IPS-NIHi7 (cell line): Measurements from ENCODE around the gene CCNB1IP1.
A peak's percentile ranks its signal among the peaks of the same experiment; 100 is the strongest.
"Not testable (repeated sequence)": the region's sequence is repeated elsewhere in the genome, so short reads cannot be mapped to it uniquely, and the experiment has no call there.

Source experiments
- DNase-seq: peaks from one replicate; pipeline ENCODE4 v3.0.0; 2012; ENCODE audit warnings: mixed read lengths; ENCODE audit errors: extremely low spot score

The CCNB1IP1 gene, protein sequence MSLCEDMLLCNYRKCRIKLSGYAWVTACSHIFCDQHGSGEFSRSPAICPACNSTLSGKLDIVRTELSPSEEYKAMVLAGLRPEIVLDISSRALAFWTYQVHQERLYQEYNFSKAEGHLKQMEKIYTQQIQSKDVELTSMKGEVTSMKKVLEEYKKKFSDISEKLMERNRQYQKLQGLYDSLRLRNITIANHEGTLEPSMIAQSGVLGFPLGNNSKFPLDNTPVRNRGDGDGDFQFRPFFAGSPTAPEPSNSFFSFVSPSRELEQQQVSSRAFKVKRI

DNA sequence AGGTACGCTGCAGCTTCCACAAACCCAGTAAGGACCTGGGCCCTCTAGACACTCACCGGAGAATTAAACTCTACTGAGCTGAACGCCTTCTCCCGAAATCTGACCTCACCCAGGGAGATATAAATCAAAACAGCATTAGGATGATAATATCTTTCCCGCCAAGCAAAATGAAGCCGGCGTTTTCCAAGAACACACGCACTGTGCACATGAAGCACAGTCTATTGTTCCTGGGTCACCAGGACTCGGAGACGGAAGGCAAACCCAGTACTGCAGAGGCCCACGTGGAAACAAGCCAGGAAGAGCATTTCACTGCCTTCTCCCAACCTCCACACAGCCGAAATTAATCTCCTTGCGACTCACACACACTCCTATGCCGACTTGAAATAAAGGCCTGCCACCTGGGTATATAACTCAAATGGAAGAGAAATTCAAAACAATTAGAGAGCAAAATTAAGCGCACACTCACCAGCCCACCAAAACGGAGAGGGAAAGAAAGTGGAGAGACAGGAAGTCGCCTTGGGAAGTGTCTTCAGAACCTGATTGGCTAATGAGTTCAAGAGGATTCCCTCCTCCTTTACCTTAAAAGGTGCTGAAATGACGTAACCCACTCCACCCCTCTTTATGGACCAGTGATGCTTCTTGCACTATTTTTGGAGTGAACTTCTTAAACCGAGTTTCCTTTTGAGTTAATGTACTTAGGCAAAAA is at the start of gene CCNB1IP1:
CCNB1IP1 (minus strand) TSS at position 492 of the 706 bp plus-strand sequence. CDS start 16,756 bp downstream, outside the sequence.
- DNase-seq = peak; percentile 89

DNA sequence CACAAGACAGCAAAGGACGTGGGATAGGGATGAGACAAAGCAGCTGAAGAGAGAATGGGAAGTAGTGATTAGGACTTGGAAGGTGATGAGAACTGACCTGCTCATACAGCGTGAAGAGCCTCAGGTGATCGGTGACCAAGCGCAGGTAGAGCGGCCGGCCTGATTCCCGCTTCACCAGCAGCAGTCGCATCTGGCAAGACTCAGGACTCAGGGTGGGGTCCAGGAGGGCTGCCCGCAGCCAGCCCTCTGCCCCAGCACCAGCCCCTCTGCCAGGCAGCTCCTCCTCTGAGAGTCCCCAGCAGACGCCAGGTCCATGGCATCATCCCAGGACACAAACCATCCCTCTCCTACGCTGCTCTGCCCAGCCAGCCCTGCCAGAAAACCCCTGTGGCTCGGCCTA is 49.4 kb upstream of the CCNB1IP1 start:
- no peak for DNase-seq

DNA sequence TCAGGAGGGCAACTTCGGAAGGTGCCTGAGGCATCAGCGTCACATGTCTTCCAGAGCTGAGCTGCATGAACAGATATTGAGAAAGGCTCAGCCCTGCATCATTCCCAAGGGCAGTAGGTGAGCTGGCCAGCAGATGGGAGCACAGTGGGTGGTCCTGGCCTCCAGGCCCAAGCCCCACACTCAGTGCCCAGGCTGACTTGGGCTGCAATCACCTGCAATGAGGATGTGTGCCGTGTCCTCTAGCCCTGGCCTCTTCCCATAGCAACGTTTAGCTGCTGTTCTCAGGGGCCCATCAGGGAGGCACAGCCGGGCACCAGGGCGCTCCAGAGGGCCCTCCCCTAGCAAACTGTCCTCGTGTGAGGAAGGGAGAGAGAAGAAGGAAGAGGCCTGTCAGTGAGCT is 48.3 kb upstream of the CCNB1IP1 start:
- no peak for DNase-seq

DNA sequence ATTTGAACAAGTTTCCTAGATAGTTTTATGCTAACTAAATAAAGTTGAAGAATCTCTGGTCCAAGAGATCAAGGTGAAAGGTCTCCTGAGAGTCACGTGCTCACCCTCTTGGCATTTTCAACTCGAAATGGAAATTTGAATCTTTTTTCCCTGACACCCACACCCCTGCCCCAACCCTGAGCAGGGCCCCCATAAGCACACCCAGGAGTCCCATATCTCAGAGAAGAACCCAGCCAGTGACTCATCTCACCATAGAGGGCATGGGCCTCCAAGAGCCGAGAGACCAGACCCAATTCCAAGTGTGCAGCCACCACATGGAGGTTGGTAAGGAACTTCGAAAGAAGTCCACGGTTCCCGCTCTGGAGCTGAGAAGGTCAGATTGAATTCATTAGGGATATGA is 47.6 kb upstream of the CCNB1IP1 start:
- DNase-seq = no peak

DNA sequence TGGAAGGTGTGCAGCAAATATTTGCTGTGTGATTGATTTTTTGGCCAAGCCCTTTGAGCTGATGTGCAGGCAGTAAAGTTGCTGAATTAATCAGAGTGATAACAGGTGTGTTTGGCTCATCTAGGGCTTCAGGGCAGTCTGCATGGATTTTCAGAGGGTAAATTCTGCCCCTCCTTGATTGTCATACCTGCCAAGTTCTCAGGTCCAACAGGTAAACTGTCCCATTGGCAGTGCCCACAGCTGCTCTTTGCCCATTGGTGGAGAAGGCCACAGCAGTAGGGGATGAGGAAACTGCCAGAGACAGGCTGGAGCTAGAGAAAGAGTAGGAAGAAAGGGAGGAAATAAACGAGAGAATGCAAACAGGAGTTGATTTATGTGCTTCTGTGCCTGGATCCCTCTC is 46.7 kb upstream of the CCNB1IP1 start:
- DNase-seq = no peak

DNA sequence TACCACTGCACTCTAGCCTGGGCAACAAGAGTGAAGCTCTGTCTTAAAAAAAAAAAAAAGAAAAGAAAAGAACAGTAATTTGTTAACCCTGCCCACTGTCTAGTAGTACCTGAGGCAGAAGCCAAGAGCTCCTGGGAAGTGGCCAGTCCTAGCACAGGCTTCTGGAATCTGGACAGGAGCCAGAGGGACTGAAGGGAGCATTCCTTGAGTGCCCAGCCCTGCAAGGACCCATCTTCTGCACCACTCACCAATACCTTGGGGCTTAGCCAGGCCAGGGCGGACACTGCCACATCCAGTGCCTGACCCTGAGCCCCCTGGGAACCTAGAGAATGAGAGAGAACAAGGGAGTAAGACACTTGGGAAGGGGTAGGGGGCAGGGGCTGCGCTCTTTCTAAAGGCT is 44.1 kb upstream of the CCNB1IP1 start:
- DNase-seq = no peak

DNA sequence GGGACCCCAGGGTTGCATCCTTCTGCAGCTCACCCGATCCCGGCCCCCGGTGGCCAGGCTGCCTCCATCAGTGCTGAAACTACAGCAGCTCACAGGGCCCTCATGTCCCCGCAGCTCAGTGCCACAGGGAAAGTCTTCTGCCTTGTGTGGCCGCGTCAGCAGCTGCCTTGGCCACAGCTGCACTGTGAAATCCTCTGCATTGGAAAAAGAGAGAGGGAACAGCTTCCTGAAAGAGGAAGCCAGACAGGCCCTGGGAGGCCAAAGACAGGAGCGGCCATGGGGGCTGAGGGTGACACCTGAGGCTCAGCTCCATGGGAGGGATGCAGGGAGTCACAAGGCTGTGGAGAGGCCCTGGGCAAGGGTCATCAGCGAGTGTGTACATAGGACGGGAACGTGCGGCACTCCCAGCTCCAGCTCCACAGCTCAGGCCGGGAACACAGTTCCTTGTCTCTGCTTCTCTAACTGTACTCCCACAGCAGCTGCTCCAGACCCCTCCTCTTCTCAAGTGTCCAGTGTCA is 43.1 kb upstream of the CCNB1IP1 start:
- DNase-seq = no peak

DNA sequence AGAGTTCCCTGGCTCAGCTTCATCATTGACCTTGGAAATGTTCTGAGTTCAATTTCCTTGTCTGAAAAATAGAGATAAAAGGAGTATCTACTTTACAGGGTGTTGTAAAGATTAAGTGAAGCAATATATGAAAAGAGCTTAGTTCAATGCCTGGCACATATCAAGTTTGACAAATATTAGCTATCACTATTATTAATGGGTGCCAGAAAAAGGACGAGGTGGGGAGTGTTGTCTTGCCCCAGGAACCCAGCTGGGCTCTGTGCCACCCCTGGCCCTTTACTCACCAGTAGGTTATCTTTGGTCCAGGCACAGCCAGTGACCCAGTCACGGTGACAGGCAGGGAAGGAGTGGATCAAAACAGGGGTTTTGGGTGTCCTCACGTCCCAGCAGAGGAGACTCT is 42.4 kb upstream of the CCNB1IP1 start:
- DNase-seq = no peak

DNA sequence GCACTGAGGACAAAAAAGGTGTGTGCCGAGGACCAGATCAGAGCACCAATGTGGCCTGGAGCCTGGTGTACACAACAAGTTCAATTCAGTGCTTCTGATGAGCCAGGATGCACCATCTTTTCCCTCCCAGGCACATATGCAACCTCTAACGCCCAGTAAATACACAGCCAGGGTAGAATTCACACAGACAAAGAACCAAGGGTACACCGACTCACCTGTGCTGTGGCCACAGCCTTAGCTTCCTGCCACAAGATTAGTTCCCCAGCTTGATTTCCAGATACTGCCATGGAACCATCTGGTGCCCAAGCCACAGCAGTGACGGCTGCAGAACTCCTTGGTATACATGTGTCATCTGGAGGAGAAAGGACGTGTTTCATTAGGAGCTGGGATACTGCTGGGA is 39.7 kb upstream of the CCNB1IP1 start:
- no peak for DNase-seq

DNA sequence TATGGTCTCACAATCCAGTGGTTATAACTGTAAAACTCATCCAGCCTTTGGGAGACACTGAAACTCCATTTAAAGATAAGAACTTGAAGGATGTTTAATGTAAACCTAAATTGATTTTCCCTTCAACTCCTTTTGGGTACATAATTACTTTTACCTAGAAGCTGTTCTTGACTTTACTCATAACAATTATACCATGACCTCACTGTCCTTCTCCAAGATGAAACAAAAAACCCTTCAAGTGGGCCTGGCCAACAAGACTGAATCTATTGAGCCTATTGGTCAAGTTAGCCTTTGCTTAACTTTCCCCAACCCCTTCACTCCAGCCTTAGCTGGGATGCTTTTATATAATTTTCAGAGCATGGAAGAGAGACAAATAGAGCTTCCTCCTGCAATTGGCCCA is 32.8 kb upstream of the CCNB1IP1 start:
- no peak for DNase-seq

DNA sequence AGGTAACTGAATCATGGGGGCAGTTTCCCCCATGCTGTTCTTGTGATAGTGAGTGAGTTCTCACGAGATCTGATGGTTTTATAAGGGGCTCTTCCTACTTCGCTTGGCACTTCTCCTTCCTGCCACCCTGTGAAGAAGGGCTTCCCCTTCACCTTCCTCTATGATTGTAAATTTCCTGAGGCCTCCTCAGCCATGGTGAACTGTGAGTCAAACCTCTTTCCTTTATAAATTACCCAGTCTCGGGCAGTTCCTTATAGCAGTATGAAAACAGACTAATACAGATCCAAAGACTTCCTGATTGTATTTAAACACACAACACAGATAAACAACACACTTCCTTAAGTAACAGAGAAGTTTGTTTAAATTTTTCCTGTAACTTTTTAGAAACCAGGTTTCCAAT is 25.4 kb upstream of the CCNB1IP1 start:
- not testable (repeated sequence) for DNase-seq

DNA sequence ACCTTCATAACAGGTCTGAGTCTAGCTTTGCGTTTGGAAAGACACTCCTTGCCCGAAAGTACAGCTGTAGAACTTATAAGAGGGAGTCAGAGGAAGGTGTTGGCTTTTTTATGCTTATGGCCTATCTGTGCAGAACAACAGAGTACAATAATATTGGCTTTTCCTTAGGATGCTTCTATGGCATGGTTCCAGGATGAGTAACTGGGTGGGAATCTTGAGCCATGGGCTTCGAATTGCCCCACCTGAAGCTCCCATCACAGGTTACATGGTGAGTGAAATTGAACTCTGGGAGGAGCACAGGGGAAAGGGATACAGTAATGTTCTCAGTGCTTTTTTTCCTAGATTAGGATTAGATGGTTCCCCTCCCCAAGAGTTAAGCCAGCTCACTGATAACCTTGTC is 23.3 kb upstream of the CCNB1IP1 start:
- no peak for DNase-seq

DNA sequence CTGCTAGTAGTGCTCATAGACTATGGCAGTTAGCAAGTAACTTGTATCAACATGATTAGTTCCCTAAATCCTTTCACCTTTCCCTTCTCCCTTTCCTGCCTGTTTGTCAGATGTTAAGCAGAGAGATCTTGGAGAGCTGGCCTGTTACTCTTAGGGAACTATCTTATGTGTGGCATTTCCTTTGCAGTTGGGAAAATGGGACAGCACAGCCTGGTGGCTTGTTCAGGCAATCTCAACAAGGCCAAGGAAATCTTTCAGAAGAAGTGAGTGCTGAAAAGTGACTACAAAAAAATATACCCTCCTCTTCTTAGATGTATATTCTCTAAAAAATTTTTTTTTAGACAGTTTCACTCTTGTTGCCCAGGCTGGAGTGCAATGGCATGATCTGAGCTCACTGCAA is 17.8 kb upstream of the CCNB1IP1 start:
- DNase-seq = no peak

DNA sequence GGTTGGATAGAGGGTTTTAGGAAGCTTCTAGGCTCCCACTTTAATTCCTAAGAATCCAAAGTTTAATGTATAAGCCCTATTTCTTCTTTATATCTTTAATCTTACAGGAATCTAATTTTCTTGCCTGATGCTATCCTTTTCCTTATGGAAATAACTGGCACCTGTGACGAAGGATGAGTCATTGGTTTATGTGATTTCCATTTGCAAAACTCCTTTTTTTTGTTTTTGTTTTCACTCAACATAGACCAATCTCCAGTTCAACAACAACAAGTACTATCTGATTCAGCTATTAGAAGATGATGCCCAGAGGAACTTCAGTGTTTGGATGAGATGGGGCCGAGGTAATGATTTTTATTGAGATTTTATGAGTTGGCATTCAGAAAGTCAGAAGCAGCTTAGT is 17.2 kb upstream of the CCNB1IP1 start:
- no peak for DNase-seq

DNA sequence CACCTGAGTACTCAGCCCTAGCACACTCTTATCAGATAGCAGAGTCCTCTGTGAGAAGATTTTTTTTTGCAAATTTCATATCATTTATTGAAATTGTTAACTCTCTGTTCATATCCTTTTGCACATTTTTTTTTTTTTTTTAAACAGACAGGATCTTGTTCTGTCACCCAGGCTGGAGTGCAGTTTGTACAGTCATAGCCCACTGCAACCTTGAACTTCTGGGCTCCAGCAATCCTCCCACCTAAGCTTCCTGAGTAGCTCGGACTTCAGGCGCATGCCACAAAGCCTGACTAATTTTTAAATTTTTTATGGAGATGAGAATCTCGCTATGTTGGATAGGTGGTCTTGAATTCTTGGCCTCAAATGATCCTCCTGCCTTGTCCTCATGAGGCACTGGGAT is 14.7 kb upstream of the CCNB1IP1 start:
- DNase-seq = no peak

DNA sequence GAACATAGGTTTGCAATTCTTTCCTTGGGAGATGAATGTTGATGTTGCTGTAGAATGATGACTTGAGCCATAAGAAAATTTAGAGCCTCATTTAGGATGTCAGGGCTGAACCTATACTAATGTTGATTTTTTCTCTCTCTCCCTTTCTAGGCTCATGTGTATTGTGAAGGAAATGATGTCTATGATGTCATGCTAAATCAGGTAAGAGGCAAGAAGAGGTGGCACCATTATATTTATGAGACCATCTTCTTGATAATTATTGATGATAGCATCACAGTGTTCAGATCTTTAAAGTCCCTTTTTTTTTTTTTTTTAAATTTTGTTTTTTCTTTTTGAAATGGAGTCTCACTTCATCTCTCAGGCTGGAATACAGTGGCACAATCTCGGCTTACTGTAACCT is 13.6 kb upstream of the CCNB1IP1 start:
- no peak for DNase-seq

DNA sequence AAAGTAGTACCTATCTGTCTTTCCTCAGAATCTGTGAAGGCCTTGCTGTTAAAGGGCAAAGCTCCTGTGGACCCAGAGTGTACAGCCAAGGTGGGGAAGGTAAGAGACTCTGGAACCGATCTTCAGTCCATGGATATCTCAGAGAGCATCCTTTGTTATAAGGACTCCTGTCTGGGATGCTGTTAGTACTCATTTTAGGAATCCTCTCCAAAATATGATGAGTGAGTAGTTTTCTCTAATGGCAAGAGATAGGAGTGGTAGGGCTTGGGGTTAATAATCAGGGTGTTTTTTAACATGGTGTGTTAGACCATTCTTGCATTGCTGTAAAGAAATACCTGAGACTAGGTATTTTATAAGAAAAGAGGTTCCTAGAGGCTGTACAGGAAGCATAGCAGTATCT is 12.3 kb upstream of the CCNB1IP1 start:
- no peak for DNase-seq

DNA sequence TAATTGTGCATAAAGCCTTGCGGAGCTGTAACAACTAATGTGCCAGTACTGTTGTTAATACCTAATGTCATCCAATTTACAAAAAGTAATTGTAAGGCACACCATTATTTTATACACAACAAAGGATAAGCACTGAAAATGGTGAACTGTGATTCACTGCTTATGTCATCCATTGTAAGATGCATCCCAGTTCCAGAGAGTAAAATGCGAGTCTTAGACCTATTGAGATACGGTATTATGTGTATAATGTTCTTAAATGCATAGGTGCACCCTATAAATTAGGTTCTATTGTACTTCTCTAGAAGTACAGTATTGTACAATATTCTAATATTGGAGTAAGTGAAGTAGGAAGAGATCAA is 10.8 kb upstream of the CCNB1IP1 start:
- no peak for DNase-seq

DNA sequence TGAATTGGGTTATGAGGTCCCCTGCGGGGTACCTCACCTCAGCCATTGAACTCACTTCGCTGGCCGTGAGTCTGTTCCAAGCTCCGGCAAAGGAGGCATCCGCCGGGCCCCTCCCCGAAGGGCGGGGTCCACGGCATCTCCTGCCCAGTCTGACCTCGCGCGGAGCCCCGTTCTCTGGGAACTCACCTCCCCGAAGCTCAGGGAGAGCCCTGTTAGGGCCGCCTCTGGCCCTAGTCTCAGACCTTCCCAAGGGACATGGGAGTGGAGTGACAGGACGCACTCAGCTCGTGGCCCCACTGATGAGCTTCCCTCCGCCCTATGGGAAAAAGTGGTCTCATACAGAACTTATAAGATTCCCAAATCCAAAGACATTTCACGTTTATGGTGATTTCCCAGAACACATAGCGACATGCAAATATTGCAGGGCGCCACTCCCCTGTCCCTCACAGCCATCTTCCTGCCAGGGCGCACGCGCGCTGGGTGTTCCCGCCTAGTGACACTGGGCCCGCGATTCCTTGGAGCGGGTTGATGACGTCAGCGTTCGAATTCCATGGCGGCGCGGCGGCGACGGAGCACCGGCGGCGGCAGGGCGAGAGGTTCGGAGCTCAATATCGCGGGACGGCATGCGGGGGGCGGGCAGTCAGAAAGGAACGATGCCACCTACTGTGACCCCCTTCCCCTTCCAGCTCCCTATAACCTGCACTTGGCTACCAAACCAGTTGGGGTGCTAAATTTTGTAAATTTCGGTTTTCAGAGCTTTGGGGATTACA is 10.2 kb upstream of the CCNB1IP1 start, which contains the start of gene PARP2:
PARP2 (plus strand) TSS at position 544 of the 770 bp plus-strand sequence; CDS start at position 551, 7 bp downstream.
- peak; percentile 96 for DNase-seq

DNA sequence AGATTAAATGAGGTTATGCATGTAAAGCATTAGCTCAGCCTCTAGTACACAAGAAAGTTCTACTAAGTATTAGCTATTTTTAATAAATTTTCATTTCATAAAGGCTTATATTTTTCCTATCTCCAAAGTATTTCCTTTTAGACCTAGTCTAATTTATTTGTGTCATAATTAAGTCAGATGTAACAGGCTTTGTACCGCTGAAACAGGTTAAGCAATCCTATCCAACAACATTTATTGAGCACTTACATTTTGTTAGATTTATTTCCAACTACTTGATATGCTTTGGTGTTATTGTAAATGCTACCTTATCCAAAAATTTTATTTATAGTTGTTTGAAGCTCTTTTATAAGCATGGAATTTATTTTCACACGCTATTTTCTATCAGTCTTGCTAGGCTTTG is 8.6 kb upstream of the CCNB1IP1 start:
- no peak for DNase-seq

DNA sequence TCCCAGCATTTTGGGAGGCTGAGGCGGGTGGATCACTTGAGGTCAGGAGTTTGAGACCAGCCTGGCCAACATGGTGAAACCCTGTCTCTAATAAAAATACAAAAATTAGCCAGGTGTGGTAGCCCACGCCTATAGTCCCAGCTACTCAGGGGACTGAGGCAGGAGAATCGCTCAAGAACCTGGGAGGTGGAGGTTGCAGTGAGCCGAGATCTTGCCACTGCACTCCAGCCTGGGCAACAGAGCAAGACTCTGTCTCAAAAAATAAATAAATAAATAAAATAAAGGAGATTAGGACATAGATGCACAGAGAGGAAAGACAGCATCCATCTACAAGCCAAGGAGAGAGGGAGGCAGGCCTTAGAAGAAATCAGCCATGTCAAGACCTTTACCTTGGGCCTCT is 8.0 kb upstream of the CCNB1IP1 start:
- DNase-seq = not testable (repeated sequence)

DNA sequence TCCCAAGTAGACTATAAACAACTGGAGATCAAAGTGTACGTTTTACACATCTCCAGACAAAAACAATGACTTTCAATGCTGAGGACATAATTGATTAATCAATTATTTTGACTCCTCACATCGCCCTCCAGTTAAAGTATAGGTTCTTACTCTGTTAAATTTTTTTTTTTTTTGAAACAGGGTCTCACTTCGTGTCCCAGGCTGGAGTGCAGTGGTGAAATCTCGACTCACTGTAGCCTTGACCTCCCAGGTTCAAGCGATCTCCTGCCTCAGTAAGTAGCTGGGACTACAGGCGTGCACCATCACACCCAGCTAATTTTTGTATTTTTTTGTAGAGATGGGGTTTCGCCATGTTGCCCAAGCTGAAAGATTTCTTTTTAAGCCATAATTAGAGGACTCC is 938 bp upstream of the CCNB1IP1 start:
- no peak for DNase-seq

DNA sequence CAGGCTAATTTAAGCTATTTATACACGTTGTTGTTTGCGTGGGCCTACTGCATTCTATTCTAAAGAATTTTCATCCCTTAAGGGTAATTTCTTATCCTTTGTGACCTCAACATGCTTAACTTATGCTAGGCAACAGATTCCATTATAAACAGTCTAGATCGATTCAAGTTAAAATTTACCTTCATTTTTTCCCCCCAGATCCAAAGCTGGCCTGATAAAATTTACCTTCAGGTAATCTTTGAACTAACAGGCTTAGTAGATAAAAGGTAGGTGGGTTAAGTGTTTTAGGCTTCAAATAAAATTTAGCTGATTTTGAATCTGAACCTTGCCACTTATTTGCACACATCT is 389 bp upstream of the CCNB1IP1 start:
- no peak for DNase-seq
